Upper lobe of left lung (tissue), 6 donors: Measurements from ENCODE around the gene SCARB2. TPM values are rescaled to one million over a fixed set of nuclear protein-coding genes. Genes with fewer than 3 reads are reported as not detected.
"Not testable (repeated sequence)": the region's sequence is repeated elsewhere in the genome, so short reads cannot be mapped to it uniquely, and the experiment has no call there.

Source experiments
- ATAC-seq, 2 donors: fragments of 200-7000 bp; cut with Tn5 transposase; one replicate each; pipeline ENCODE4 v1.9.1; 2022; ENCODE audit warnings: mild to moderate bottlenecking in 2 of 2, moderate library complexity in 2 of 2; ENCODE audit not compliant: low FRiP score in 2 of 2
- DNase-seq, 2 donors: peaks; one replicate each; pipeline ENCODE4 v3.0.0-alpha.2; 2019 to 2020
- H3K27ac ChIP-seq, 4 donors: fragments of 200-600 bp; sonication (generic); one replicate each; pipeline ENCODE4 v1.5.1; 2016 to 2019
- H3K27me3 ChIP-seq, 4 donors: fragments of 200-600 bp; sonication (generic); one replicate each; pipeline ENCODE4 v1.5.1; 2017 to 2019
- H3K36me3 ChIP-seq, 4 donors: fragments of 200-600 bp; sonication (generic); one replicate each; pipeline ENCODE4 v1.5.1; 2016 to 2019
- H3K4me1 ChIP-seq, 4 donors: fragments of 200-600 bp; sonication (generic); one replicate each; pipeline ENCODE4 v1.5.1; 2018 to 2019
- H3K4me3 ChIP-seq, 4 donors: fragments of 200-600 bp; sonication (generic); one replicate each; pipeline ENCODE4 v1.5.1; 2017 to 2019; ENCODE audit warnings: mild to moderate bottlenecking in 2 of 4, moderate library complexity in 1 of 4
- H3K9me3 ChIP-seq, 4 donors: fragments of 200-600 bp; sonication (generic); one replicate each; pipeline ENCODE4 v1.5.1; 2018 to 2019
- EP300 ChIP-seq, 4 donors: sonication (generic); formaldehyde crosslinking; IDR thresholded peaks; one replicate each; pipeline ENCODE4 v1.5.1; 2017; ENCODE audit warnings: antibody characterized with exemption in 4 of 4, control low read depth in 2 of 4
- POLR2A ChIP-seq, 4 donors: fragments of 450-650 bp; IDR thresholded peaks; one replicate each; pipeline ENCODE4 v1.5.1; 2016 to 2017; ENCODE audit warnings: antibody characterized with exemption in 4 of 4, mild to moderate bottlenecking in 2 of 4
- POLR2AphosphoS5 ChIP-seq, 2 donors: sonication (generic); formaldehyde crosslinking; IDR thresholded peaks; one replicate each; pipeline ENCODE4 v1.5.1; 2017; ENCODE audit warnings: antibody characterized with exemption in 2 of 2
- WGBS, 2 donors: methylation state at CpG; one replicate each; pipeline ENCODE4 v1.1.5; 2017 to 2018; 5-methylcytosine and 5-hydroxymethylcytosine counted together
- total RNA-seq, 6 donors: library from RNA; depleted of rRNA in 4 of 6; stranded (reverse); fragments of >200 nt in 4 of 6; gene quantifications; one replicate each; pipeline versions ENCODE4 v1.1.0 to v1.2.1, GENCODE V29; 2016 to 2021
- TF ChIP-seq, protein P1 (sequence below), 6 experiments: fragments of 450-650 bp in 4 of 6; fragments of 200-600 bp in 2 of 6; sonication (generic) in 2 of 6; IDR thresholded peaks; one replicate each; pipeline ENCODE4 v1.5.1; 2016 to 2019; ENCODE audit warnings: antibody characterized with exemption in 6 of 6
- donor health status: DM: no; HTN: no; CAD: no; lungs with moderate emphysema.
- donor health status: DM: no; HTN: yes; CAD: no; lungs with severe emphysema.

SCARB2 gene
- total RNA-seq, 6 donors from 2014 or later, result 103 to 190 (median 174) TPM

DNA sequence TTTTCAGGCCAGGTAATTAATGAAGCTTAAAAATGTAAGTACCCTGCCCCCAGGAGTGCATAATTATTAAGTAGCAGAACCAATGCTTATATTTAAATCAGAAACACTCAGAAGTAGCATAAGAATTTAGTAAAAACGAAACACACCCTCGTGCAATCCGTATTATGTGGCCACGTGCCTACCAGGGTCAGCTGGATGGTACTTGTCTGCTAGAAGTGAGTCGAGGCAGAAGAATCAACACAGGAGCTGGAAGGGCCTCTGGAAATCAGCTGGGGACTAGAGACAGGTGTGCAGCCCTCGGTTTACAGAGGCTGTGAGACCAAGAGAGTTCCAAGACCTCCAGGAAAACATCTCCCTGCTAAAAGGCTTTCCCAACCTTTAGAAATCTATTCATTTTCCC is 37.3 kb upstream of the SCARB2 start:
- no peaks in the 10 kb centered on the region for H3K36me3 ChIP-seq
- no peaks in the 10 kb centered on the region for H3K27me3 ChIP-seq
- peaks cover 7 to 19% (median 11%) of the 10 kb centered on the region in 4 donors for H3K4me1 ChIP-seq
- H3K27ac ChIP-seq, result peak overlapping the region in 3 of 4 donors; percentile 55 to 69 (median 57)
- peak overlapping the region; percentile 51 to 67 (median 58) for H3K4me3 ChIP-seq
- TF ChIP-seq, protein P1, sequence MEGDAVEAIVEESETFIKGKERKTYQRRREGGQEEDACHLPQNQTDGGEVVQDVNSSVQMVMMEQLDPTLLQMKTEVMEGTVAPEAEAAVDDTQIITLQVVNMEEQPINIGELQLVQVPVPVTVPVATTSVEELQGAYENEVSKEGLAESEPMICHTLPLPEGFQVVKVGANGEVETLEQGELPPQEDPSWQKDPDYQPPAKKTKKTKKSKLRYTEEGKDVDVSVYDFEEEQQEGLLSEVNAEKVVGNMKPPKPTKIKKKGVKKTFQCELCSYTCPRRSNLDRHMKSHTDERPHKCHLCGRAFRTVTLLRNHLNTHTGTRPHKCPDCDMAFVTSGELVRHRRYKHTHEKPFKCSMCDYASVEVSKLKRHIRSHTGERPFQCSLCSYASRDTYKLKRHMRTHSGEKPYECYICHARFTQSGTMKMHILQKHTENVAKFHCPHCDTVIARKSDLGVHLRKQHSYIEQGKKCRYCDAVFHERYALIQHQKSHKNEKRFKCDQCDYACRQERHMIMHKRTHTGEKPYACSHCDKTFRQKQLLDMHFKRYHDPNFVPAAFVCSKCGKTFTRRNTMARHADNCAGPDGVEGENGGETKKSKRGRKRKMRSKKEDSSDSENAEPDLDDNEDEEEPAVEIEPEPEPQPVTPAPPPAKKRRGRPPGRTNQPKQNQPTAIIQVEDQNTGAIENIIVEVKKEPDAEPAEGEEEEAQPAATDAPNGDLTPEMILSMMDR (IDR thresholded peaks at IDR 0.05), result no peak
- TF ChIP-seq EP300 (IDR thresholded peaks at IDR 0.05) (no peak), POLR2A (IDR thresholded peaks at IDR 0.05) (no peak), POLR2AphosphoS5 (IDR thresholded peaks at IDR 0.05) (no peak)
- DNase-seq (peak in 1 of 2 donors; percentile 56), ATAC-seq (peak in 1 of 2 donors; percentile 33)
- WGBS, 2 donors, result 9 to 12% methylated on average over 6 of the region's 6 CpGs
- H3K9me3 ChIP-seq, result no peaks in the 10 kb centered on the region

DNA sequence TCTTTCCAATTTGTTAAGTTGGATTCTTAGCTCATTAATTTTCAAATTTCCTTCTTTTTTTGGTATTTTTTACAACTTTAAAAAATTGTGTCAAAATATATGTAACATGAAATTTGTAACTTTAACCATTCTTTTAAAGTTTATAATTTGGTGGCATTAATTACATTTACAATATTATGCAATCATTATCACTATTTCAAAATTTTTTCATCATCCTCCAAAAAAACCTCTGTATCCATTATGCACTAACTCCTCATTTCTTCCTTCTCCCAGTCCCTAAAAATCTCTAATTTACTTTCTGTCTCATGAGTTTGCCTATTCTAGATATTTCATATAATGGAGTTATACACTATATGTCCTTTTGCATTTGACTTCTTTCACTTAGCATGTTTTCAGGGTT is 33.2 kb upstream of the SCARB2 start:
- no peak for ATAC-seq
- Histone ChIP-seq H3K4me1 (peaks cover 5 to 15% (median 8%) of the 10 kb centered on the region in 4 donors), H3K9me3 (no peaks in the 10 kb centered on the region), H3K27ac (no peak overlapping the region), H3K36me3 (no peaks in the 10 kb centered on the region), H3K4me3 (no peak overlapping the region), H3K27me3 (no peaks in the 10 kb centered on the region)
- DNase-seq, result no peak
- TF ChIP-seq POLR2A (IDR thresholded peaks at IDR 0.05), result no peak

DNA sequence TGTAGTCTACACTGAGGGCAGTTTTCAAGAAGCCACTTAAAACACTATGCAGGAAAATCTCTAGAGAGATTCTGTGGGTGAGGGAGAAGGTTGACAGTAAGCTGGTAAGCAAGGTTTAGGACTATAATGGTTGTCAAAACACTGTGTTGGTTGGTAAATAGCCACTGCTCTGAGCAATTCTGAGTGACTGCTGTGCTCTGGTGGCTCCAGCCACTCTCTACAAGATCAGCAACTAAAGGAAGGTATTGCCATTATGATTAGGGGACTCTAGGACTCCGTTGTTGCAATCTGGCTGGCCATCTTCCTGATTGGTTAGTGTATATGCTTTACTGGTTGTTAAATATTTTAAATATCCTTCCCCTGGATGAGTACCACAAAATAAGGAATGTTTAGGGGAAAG is 32.4 kb upstream of the SCARB2 start:
- H3K4me1 ChIP-seq, result peaks cover 2 to 6% (median 4%) of the 10 kb centered on the region in 4 donors
- H3K4me3 ChIP-seq, result no peak overlapping the region
- ATAC-seq (no peak), DNase-seq (no peak)
- no peaks in the 10 kb centered on the region for H3K36me3 ChIP-seq
- TF ChIP-seq POLR2A (IDR thresholded peaks at IDR 0.05), result no peak
- TF ChIP-seq, protein P1 (IDR thresholded peaks at IDR 0.05), result no peak
- no peak for TF ChIP-seq EP300 (IDR thresholded peaks at IDR 0.05)
- TF ChIP-seq POLR2AphosphoS5 (IDR thresholded peaks at IDR 0.05), result no peak
- H3K9me3 ChIP-seq, result no peaks in the 10 kb centered on the region
- H3K27me3 ChIP-seq, result no peaks in the 10 kb centered on the region
- no peak overlapping the region for H3K27ac ChIP-seq
- WGBS, 2 donors, result 64 to 76% methylated on average over 1 of the region's 1 CpG

DNA sequence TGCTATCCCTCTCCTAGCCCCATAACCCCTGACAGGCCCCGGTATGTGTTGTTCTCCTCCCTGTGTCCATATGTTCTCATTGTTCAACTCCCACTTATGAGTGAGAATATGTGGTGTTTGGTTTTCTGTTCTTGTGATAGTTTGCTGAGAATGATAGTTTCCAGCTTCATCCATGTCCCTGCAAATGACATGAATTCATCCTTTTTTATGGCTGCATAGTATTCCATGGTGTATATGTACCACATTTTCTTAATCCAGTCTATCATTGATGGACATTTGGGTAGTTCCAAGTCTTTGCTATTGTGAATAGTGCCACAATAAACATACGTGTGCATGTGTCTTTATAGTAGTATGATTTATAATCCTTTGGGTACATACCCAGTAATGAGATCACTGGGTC is 30.3 kb upstream of the SCARB2 start:
- H3K4me3 ChIP-seq, DNase-seq, ATAC-seq, H3K36me3 ChIP-seq, H3K27me3 ChIP-seq, H3K27ac ChIP-seq, H3K4me1 ChIP-seq: not testable (repeated sequence)
- 87 to 92% methylated on average over 2 of the region's 2 CpGs for WGBS, 2 donors
- H3K9me3 ChIP-seq, result peaks cover 0 to 10% (median 8%) of the 10 kb centered on the region in 4 donors

DNA sequence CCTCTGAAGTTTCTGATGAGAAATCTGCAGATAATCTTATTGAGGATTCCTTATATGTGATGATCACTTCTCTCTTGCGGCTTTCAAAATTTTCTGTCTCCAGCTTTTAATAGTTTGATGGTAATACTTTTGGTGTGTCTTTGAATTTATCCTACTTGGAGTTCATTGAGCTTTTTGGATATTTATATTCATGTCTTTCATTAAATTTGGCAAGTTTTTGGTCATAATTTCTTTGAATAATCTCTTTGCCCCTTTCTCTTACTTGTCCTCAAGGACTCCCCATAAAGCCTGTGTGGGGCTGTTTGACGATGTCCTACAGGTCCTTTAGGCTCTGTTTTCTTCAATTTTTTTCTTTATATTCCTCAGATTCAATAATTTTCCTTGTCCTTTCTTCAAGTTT is 26.6 kb upstream of the SCARB2 start:
- 94 to 95% methylated on average over 2 of the region's 2 CpGs for WGBS, 2 donors
- no peaks in the 10 kb centered on the region for H3K4me1 ChIP-seq
- DNase-seq, result no peak
- H3K36me3 ChIP-seq, result no peaks in the 10 kb centered on the region
- no peak for ATAC-seq
- no peaks in the 10 kb centered on the region for H3K27me3 ChIP-seq
- no peak overlapping the region for H3K4me3 ChIP-seq
- H3K9me3 ChIP-seq, result peaks cover 0 to 10% (median 8%) of the 10 kb centered on the region in 4 donors
- TF ChIP-seq, protein P1 (IDR thresholded peaks at IDR 0.05), result no peak
- TF ChIP-seq POLR2A (IDR thresholded peaks at IDR 0.05) (no peak), EP300 (IDR thresholded peaks at IDR 0.05) (no peak), POLR2AphosphoS5 (IDR thresholded peaks at IDR 0.05) (no peak)
- no peak overlapping the region for H3K27ac ChIP-seq

DNA sequence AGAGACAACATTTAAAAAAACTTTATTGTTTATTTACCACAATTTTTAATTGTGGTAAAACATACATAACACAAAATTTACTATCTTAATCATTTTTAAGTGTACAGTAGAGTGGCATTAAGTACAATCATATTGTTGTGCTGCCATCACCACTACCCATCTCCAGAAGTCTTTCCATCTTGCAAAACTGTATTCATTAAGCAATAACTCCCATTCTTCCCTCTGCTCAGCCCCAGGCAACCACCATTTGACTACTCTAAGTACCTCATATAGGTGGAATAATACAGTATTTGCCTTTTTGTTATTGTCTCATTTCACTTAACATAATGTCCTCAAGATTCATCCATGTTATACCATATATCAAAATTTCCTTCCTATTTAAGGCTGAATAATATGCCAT is 25.1 kb upstream of the SCARB2 start:
- no peak for TF ChIP-seq POLR2A (IDR thresholded peaks at IDR 0.05)
- TF ChIP-seq, protein P1 (IDR thresholded peaks at IDR 0.05), result no peak
- no peak for TF ChIP-seq EP300 (IDR thresholded peaks at IDR 0.05)
- no peak for TF ChIP-seq POLR2AphosphoS5 (IDR thresholded peaks at IDR 0.05)
- ATAC-seq (no peak), DNase-seq (no peak)
- Histone ChIP-seq H3K4me1 (peaks cover 0 to 2% (median 0%) of the 10 kb centered on the region in 4 donors), H3K4me3 (no peak overlapping the region), H3K27me3 (no peaks in the 10 kb centered on the region), H3K9me3 (peaks cover 0 to 10% (median 8%) of the 10 kb centered on the region in 4 donors), H3K27ac (no peak overlapping the region), H3K36me3 (no peaks in the 10 kb centered on the region)
